SH-SY5Y (cell line): ENCODE data around the gene AASDHPPT.

ENCODE experiments used
- GATA2 ChIP-seq: IDR thresholded peaks from 2 replicates; pipeline ENCODE4 v1.6.1; 2011; ENCODE audit warnings: mild to moderate bottlenecking, low read depth, low read length
- GATA3 ChIP-seq: IDR thresholded peaks from 2 replicates; pipeline ENCODE4 v1.6.1; 2011; ENCODE audit warnings: low read depth, mild to moderate bottlenecking, low read length, moderate library complexity

- TF ChIP-seq GATA2 = no peak
- no peak for TF ChIP-seq GATA3
These were observed 27.6 kb upstream of the AASDHPPT start for GRCh38 chr11:106049727-106050476.
